H1 (cell line): ENCODE measurements around the gene ELANE.

ENCODE experiments used
- CBX5 ChIP-seq: fragments of 300-800, 300-1000 bp; sonication (generic); IDR thresholded peaks from 2 replicates; pipeline ENCODE4 v1.7.1; 2016; ENCODE audit warnings: antibody characterized with exemption, low read length, low read depth
- EP300 ChIP-seq, 2 experiments: IDR thresholded peaks; 1 replicate in 1 of 2; 2 replicates in 1 of 2; pipeline ENCODE4 v1.6.1; 2011 to 2012; ENCODE audit warnings: low read depth in 2 of 2, low read length in 2 of 2, mild to moderate bottlenecking in 2 of 2, borderline replicate concordance in 1 of 2, inconsistent platforms in 1 of 2, moderate library complexity in 1 of 2
- JUND ChIP-seq: IDR thresholded peaks from 2 replicates; pipeline ENCODE4 v1.6.1; 2011; ENCODE audit warnings: mild to moderate bottlenecking, improper control_type of control experiment, low read length
- MAX ChIP-seq: IDR thresholded peaks from 2 replicates; pipeline ENCODE4 v1.6.1; 2012; ENCODE audit warnings: inconsistent platforms
- POLR2AphosphoS5 ChIP-seq: IDR thresholded peaks from 2 replicates; pipeline ENCODE4 v1.6.1; 2011; ENCODE audit warnings: low read depth, low read length
- SP1 ChIP-seq: IDR thresholded peaks from 2 replicates; pipeline ENCODE4 v1.6.1; 2011; ENCODE audit warnings: low read depth, low read length
- TF ChIP-seq, protein P1 (sequence below), 3 experiments: IDR thresholded peaks; 1 replicate in 2 of 3; 2 replicates in 1 of 3; pipeline versions ENCODE4 v1.5.1 to v1.6.1; 2011; ENCODE audit warnings: low read length in 3 of 3, mild to moderate bottlenecking in 3 of 3, inconsistent platforms in 2 of 3, low read depth in 1 of 3, moderate library complexity in 1 of 3; ENCODE audit not compliant: insufficient read depth in 1 of 3; ENCODE audit errors: control extremely low read depth in 1 of 3

DNA sequence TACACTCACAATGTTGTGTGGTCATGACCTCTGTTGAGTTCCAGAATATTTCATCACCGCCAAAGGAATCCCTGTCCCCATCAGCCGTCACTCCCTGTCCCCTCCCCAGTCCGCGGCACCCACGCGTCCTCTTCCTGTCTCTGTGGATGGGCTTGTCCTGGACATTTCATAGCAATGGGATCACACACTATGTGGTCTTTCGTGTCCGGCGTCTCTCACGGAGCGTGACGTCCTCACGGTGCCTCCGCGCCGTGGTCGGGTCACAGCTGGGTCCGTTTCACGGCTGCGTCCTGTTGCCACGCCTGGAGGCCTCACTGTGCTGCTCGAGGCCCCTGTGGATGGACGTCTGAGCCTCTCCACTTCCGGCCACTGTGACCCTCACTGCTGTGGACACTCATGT lies 17.9 kb upstream of the ELANE start:
- TF ChIP-seq JUND (no peak), SP1 (no peak), MAX (no peak), EP300 (IDR thresholded peaks at IDR 0.05; ENCODE audit: borderline replicate concordance in 1 of 2, low read depth in 2 of 2, low read length in 2 of 2) (no peak), POLR2AphosphoS5 (no peak), CBX5 (no peak)
- TF ChIP-seq, protein P1, sequence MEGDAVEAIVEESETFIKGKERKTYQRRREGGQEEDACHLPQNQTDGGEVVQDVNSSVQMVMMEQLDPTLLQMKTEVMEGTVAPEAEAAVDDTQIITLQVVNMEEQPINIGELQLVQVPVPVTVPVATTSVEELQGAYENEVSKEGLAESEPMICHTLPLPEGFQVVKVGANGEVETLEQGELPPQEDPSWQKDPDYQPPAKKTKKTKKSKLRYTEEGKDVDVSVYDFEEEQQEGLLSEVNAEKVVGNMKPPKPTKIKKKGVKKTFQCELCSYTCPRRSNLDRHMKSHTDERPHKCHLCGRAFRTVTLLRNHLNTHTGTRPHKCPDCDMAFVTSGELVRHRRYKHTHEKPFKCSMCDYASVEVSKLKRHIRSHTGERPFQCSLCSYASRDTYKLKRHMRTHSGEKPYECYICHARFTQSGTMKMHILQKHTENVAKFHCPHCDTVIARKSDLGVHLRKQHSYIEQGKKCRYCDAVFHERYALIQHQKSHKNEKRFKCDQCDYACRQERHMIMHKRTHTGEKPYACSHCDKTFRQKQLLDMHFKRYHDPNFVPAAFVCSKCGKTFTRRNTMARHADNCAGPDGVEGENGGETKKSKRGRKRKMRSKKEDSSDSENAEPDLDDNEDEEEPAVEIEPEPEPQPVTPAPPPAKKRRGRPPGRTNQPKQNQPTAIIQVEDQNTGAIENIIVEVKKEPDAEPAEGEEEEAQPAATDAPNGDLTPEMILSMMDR (IDR thresholded peaks at IDR 0.05; ENCODE audit: control extremely low read depth in 1 of 3, insufficient read depth in 1 of 3, low read depth in 1 of 3, low read length in 3 of 3): no peak
